Activated CD4-positive, alpha-beta T cell treated with anti-CD3 and anti-CD28 coated beads for 4 hours (primary cell): ENCODE measurements around the gene PRPF40B.
"Not testable (repeated sequence)": the region's sequence is repeated elsewhere in the genome, so short reads cannot be mapped to it uniquely, and the experiment has no call there.

Experiments used
- DNase-seq, 2 donors: peaks; one replicate each; pipeline ENCODE4 v3.0.0-alpha.2; 2020

Gene PRPF40B

DNA sequence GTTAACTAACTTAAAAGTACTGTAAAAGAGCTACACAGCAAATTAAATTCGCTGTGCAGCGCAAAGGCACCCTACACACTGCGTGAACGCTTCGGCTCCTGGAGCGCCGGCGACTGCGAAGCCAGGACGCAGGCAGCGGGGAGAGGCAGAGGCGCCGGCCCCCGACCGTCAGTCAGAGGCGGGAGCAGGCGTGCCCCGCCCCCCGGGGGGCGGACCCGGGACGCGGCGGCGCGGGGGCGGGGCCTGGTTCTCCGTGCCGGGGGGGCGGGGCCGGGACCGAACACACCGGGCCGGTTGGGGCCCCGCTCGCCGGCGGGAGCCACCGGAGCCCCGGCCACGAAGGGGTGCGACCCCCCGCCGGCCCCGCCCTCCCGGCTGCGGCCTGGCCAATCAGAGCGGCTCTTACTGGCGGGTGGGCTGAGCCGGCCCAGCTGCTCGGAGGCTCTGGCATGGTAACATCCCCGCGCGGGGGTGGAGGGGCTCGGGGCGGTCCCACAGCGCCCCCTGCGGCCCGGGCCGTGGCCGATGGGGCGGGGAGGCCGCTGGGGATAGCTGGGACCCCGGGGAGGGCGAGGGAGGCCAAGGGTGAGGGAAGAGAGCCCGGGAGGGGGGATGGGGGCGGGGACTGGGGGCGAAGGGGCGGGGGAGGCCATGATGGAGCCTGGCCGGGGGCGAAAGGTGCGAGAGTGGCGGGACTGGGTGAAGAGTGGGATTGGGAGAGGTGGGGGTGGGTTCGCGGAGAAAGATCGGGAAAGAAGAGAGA lies at the start of gene PRPF40B:
PRPF40B (plus strand) TSS at position 420 of the 763 bp plus-strand sequence; CDS start at position 450, 30 bp downstream.
- peak; percentile 82 to 87 for DNase-seq

DNA sequence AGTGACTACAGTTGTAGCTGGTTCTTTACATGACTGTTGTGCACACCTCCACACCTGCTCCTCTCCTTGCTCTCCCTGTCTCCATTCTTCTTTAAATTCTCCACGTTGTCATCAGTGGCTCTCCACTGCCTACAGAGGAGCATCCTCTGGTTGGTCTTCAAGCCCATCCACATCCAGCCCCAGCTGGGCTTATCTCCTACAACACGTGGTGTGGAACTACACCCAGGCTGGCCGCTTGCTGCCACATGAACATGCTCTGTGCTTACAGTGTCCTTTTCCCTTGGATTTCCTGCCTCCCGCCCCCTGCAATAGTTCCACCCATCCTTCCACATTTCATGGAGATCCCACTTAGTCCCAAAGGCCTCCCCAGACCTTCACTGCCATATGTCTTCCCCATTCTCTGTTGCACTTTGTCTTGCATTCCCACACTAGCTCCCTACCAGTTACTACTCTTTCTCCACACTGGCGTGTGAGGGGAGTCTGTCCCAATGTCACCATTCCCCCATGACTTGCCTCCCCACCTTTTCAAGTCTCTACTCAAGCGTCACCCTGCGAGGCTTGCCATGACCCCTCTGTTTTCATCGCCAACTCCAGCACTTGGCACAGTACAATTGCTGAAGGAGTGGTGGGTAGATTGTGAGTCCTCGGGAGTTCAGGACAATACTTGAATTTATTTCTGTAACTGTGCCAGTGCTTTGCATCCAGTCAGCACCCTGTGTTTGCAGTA lies 45.6 kb upstream of the PRPF40B start:
- DNase-seq: no peak

- DNase-seq: no peak
These were observed 44.8 kb upstream of the PRPF40B start for GRCh38 chr12:49578471-49579112.

- DNase-seq: peak; percentile 43 to 61
These were observed 42.5 kb upstream of the PRPF40B start for GRCh38 chr12:49580572-49581535.

DNA sequence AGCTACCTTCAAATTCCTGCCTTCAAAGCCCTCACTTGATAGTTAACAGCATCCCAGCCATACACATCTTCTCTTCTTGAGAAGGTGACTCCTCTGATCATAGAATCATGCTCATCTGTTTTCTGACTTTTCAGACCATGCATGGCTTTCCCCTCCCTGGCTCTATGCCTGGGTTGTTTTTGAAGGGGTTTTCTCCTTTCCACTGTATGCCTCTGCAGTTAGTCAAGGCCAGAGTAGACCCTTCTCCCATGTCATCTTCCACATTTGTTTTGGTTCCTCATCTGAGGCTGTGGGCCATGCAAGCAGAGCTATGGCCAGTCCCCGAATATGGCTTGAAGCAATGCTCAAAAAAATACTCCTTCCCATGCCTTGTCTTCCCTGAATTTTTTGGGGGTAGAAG lies 41.2 kb upstream of the PRPF40B start:
- no peak for DNase-seq

- DNase-seq: no peak
These were observed 40.5 kb upstream of the PRPF40B start for GRCh38 chr12:49582850-49583249.

- DNase-seq: no peak
These were observed 39.8 kb upstream of the PRPF40B start for GRCh38 chr12:49583366-49584094.

DNA sequence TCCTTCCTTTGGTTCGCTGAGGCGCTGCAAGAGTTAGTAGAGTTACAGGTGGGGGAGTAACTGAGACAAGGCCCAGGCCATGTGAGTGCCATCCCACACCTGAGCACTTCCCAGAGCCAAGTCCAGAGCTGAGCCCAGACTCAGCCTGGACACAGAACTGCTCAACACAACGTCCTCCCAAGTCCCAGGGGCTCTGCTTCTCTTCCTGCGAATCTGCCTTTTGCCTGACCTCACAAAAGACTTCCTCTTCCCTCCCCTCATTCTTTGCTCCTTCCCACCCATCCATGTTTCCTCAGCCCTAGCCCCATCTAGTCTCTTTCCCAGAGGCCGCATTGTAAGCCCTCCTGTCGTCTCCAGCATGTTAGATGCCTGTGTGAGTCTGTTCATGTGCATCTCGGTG lies 38.8 kb upstream of the PRPF40B start:
- no peak for DNase-seq

DNA sequence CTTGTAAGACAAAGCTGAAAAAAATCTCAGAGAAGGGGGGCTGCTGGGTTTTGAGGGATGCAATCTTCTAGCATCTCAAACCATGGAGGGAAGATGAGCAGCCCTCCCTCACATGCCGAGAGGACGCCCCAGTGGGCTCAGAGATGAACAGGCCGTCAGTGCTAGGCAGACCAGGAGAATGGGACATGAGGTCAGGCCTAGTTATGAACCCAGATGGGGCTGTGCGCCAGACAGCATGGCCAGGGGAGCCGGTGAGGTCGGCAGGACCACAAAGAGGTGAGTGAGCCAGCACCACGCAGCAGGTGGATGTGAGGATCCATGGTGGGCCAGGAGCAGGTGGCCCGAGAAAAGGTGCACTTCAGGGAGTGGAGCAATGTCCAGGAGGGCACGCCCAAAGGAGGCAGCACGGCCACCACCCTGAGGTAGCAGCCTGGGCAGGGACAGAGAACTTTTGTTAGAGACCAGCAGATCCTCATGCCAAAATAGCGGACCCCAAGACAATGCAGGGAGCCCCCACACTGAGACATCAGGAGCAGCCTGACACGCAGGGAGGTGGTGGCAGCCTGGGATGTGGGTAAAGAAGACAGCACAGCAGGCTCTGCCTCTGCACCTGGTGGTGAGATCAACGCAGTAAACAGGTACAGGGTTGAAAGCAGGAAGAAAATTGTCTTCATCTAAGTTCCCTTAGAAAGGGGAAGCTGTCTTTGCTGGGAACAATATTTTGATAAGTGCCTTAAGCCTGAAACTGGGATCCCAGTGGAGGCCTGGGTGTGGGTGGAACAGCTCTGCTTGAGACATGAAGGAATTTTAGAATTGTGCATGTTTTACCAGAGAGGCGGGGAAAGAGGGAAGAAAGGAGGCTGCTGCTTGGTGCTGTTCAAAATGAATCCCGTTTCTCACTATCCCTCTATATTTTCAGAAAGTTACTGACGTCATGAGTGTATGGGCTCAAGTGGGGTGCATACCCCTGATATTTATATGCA lies 37.6 kb upstream of the PRPF40B start:
- DNase-seq: no peak

GRCh38 chr12:49587174-49587908 lies 36.0 kb upstream of the PRPF40B start:
- no peak for DNase-seq

- DNase-seq: no peak
These were observed 35.1 kb upstream of the PRPF40B start for GRCh38 chr12:49588281-49588680.

GRCh38 chr12:49588721-49589516 lies 34.4 kb upstream of the PRPF40B start:
- no peak for DNase-seq

- no peak for DNase-seq
These were observed 24.8 kb upstream of the PRPF40B start for GRCh38 chr12:49598527-49598926.

DNA sequence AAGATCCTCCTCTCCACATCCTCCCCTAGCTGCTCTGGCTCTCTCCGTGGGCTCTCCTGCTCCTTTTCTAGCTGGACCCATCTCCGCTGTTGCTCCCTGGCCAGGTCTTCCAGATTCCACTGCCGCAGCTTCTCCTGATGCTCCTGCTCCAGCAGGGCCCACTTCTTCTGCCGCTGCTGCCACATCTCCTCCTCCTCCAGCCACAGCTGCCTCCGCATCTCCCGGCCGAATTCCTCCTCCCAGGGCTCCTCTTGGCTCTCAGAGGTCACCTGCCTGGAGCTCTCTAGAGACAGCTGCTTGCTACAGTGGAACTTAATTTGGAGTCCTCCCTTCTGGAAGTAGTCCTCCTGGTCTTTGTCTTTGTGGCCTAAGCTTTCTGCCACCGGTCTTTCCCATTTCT lies 23.4 kb upstream of the PRPF40B start:
- no peak for DNase-seq

- DNase-seq: no peak
These were observed 19.6 kb upstream of the PRPF40B start for GRCh38 chr12:49603721-49604120.

DNA sequence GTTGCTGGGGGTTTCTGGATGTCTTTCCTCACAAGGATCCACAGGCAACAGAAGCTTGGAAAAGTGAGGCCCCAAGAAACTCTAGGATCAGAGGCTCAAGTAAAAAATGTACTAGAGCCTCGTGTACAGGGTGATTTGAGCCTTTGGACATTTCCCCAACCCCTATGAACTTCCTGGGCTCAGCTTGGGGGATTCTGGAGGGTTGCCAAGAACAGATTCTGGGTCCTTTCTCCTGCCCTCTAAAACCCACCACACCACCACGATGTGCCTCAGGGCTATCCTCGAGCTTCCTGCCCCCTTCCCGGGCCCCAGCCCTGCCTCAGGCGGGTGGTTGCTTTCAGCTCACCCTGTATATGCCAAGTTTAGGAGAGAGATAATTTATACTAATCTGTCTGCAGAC lies 18.5 kb upstream of the PRPF40B start:
- DNase-seq: no peak

DNA sequence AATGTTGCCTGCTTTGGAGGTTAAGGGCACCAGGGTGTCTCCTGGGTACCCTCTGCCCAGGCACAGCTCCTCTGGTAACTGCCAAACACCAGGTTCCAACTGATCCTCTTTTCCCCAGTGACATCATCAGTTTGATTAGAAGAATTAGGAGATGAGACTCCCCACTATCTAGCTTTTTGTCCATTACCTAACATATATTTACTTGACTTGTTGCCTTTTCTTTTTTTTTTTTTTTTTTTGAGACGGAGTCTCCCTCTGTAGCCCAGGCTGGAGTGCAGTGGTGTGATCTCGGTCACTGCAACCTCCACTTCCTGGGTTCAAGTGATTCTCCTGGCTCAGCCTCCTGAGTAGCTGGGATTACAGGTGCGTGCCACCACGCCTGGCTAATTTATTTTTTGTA lies 17.8 kb upstream of the PRPF40B start, which contains the start of gene FAM186B:
FAM186B (minus strand) TSS at position 101 of the 400 bp plus-strand sequence. CDS start 162 bp downstream, outside the sequence.
- DNase-seq: not testable (repeated sequence)

DNA sequence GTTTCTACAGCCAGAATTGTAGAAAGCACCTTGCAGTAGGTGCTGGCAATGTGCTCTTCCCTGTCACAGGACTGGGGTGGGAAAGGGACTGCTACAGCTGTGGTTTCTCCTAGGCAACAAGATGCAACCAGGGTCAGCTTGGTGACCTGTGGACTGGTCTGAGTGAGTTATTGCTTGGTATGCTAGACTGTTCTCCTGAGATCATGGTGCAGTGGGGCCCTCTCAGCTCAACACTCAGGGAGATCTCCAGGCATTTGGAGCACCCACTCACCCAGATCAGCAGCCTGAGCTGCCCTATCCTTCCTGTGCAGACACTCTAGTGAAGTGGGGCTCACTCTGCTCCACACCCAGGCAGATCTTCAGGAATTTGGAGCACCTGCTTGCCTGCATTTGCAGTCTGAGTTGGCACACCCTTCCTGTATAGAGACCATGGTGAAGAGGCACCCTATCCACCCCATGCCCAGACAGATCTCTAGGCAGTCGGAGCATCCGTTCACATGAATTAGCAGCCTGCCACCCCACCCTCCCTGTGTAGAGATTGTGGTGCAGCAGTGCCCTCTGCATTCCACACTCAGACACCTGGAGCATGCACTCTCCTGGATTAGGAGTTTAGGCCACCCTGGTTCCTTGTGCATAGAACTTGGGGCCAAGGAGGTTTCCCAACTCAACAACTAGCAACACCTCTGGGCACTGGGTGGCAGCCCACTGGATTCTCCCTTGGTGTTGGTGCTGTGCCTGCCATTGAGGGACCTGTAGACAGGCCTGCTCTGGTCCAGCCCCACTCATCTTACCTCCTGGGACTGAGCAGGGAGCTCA lies 14.1 kb upstream of the PRPF40B start:
- DNase-seq: no peak
